ENCODE data around the gene TRIO. TPM values are rescaled to one million over a fixed set of nuclear protein-coding genes. Genes with fewer than 3 reads are reported as not detected.

TRIO gene
- total and polyA plus RNA-seq, 2 donors (not counting 1 experiment from before 2014, with no cell fraction given): 134 to 281 TPM

GRCh38 chr5:14416621-14417275 lies 273.6 kb downstream of the TRIO start:
- peak overlapping the region; percentile 66 for H3K27ac ChIP-seq (ENCODE audit: insufficient read depth, low read length)
- peaks cover 59% of the 10 kb centered on the region for H3K79me2 ChIP-seq (ENCODE audit: control insufficient read depth, insufficient read depth, low read length)
- peaks cover 25% of the 10 kb centered on the region for H3K4me1 ChIP-seq (ENCODE audit: control insufficient read depth, extremely low read depth, insufficient read depth, low read length)
- TF ChIP-seq EZH2 (IDR thresholded peaks at IDR 0.05; ENCODE audit: low read length, missing control alignments): no peak
- no peak for TF ChIP-seq CTCF (conservative IDR thresholded peaks at IDR 0.05 in 1 of 2, IDR thresholded peaks at IDR 0.05 in 1 of 2; ENCODE audit: low read depth in 1 of 2, low read length in 2 of 2)
- H3K9me3 ChIP-seq (ENCODE audit: control insufficient read depth, insufficient read depth, low read depth, low read length): no peaks in the 10 kb centered on the region
- H3K4me3 ChIP-seq (replicated peaks in 1 of 4; ENCODE audit: control extremely low read depth in 1 of 4, insufficient read depth in 1 of 4, low read depth in 3 of 4, low read length in 4 of 4): no peak overlapping the region
- no peaks in the 10 kb centered on the region for H4K20me1 ChIP-seq (ENCODE audit: control insufficient read depth, extremely low read depth, insufficient read depth, low read length)
- H3K9ac ChIP-seq (ENCODE audit: insufficient read depth, low read length): no peak overlapping the region
- H3K4me2 ChIP-seq (ENCODE audit: extremely low read depth, insufficient read depth, low read length): peak overlapping the region; percentile 26
- no peak overlapping the region for H2AFZ ChIP-seq (ENCODE audit: low read length)
- peaks cover 43% of the 10 kb centered on the region for H3K36me3 ChIP-seq (ENCODE audit: control insufficient read depth, insufficient read depth, low read length)
- no peaks in the 10 kb centered on the region for H3K27me3 ChIP-seq (ENCODE audit: control insufficient read depth, insufficient read depth, low read length)
- peak in 1 of 2 donors; percentile 23 for DNase-seq (ENCODE audit: low read depth in 2 of 2)

- H3K36me3 ChIP-seq (ENCODE audit: control insufficient read depth, insufficient read depth, low read length): peaks cover 46% of the 10 kb centered on the region
- peaks cover 25% of the 10 kb centered on the region for H3K4me1 ChIP-seq (ENCODE audit: control insufficient read depth, extremely low read depth, insufficient read depth, low read length)
- TF ChIP-seq EZH2 (IDR thresholded peaks at IDR 0.05; ENCODE audit: low read length, missing control alignments) (no peak), CTCF (conservative IDR thresholded peaks at IDR 0.05 in 1 of 2, IDR thresholded peaks at IDR 0.05 in 1 of 2; ENCODE audit: low read depth in 1 of 2, low read length in 2 of 2) (no peak)
- H2AFZ ChIP-seq (ENCODE audit: low read length): no peak overlapping the region
- H3K4me2 ChIP-seq (ENCODE audit: extremely low read depth, insufficient read depth, low read length): peak overlapping the region; percentile 35
- DNase-seq (ENCODE audit: low read depth in 2 of 2): peak; percentile 39 to 76
- H3K27ac ChIP-seq (ENCODE audit: insufficient read depth, low read length): peak overlapping the region; percentile 66
- no peak overlapping the region for H3K4me3 ChIP-seq (replicated peaks in 1 of 4; ENCODE audit: control extremely low read depth in 1 of 4, insufficient read depth in 1 of 4, low read depth in 3 of 4, low read length in 4 of 4)
- no peaks in the 10 kb centered on the region for H3K27me3 ChIP-seq (ENCODE audit: control insufficient read depth, insufficient read depth, low read length)
- H3K9ac ChIP-seq (ENCODE audit: insufficient read depth, low read length): no peak overlapping the region
- H3K9me3 ChIP-seq (ENCODE audit: control insufficient read depth, insufficient read depth, low read depth, low read length): no peaks in the 10 kb centered on the region
- peaks cover 62% of the 10 kb centered on the region for H3K79me2 ChIP-seq (ENCODE audit: control insufficient read depth, insufficient read depth, low read length)
- H4K20me1 ChIP-seq (ENCODE audit: control insufficient read depth, extremely low read depth, insufficient read depth, low read length): no peaks in the 10 kb centered on the region
These were observed 274.2 kb downstream of the TRIO start for GRCh38 chr5:14417276-14417730.

GRCh38 chr5:14417792-14418765 lies 274.9 kb downstream of the TRIO start:
- Histone ChIP-seq H3K4me1 (ENCODE audit: control insufficient read depth, extremely low read depth, insufficient read depth, low read length) (peaks cover 25% of the 10 kb centered on the region), H3K4me3 (replicated peaks in 1 of 4; ENCODE audit: control extremely low read depth in 1 of 4, insufficient read depth in 1 of 4, low read depth in 3 of 4, low read length in 4 of 4) (no peak overlapping the region), H3K9ac (ENCODE audit: insufficient read depth, low read length) (no peak overlapping the region), H3K4me2 (ENCODE audit: extremely low read depth, insufficient read depth, low read length) (peak overlapping the region; percentile 35), H3K27ac (ENCODE audit: insufficient read depth, low read length) (peak overlapping the region; percentile 66), H3K27me3 (ENCODE audit: control insufficient read depth, insufficient read depth, low read length) (no peaks in the 10 kb centered on the region), H3K36me3 (ENCODE audit: control insufficient read depth, insufficient read depth, low read length) (peaks cover 44% of the 10 kb centered on the region), H2AFZ (ENCODE audit: low read length) (no peak overlapping the region), H3K79me2 (ENCODE audit: control insufficient read depth, insufficient read depth, low read length) (peaks cover 58% of the 10 kb centered on the region), H3K9me3 (ENCODE audit: control insufficient read depth, insufficient read depth, low read depth, low read length) (no peaks in the 10 kb centered on the region), H4K20me1 (ENCODE audit: control insufficient read depth, extremely low read depth, insufficient read depth, low read length) (no peaks in the 10 kb centered on the region)
- no peak for TF ChIP-seq CTCF (conservative IDR thresholded peaks at IDR 0.05 in 1 of 2, IDR thresholded peaks at IDR 0.05 in 1 of 2; ENCODE audit: low read depth in 1 of 2, low read length in 2 of 2)
- TF ChIP-seq EZH2 (IDR thresholded peaks at IDR 0.05; ENCODE audit: low read length, missing control alignments): no peak
- peak; percentile 47 to 62 for DNase-seq (ENCODE audit: low read depth in 2 of 2)
